Measurements from ENCODE around the gene MUS81.

MUS81 gene

DNA sequence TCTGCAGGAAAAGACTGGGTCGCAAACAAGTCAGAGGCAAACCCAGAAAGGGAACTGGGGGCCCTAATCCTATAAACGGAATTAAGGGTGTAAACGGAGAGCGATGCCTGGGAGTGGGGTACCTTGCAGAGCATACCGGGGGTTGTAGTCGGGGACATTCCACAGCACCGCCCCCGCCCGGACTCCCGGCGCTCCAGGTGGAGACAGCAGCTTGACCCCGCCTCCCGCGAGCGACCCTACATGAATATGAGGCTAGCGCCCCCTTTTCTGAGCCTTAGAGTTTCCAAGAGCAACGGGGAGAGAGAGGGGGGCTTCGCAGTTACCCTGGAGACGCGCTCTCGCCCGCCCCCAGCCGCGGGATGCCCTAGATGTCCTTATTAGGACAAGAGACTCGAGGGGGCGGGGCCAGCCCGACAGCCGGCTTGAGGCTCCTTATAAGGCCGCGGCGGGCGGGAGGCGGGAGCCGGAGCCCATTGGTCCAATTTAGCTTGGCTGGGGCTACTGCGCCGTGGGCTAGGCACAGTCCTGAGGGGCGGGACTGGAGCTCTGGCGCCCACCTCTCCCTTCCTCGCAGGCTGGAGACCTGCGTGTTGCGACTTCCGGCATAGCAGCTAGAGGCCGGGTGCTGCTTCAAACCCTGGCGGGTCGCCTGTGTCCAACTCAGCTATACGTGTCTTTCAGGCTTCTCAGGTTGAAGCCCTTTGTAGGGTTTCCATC, 980 bp upstream of the MUS81 start:
- TF ChIP-seq, protein P1, sequence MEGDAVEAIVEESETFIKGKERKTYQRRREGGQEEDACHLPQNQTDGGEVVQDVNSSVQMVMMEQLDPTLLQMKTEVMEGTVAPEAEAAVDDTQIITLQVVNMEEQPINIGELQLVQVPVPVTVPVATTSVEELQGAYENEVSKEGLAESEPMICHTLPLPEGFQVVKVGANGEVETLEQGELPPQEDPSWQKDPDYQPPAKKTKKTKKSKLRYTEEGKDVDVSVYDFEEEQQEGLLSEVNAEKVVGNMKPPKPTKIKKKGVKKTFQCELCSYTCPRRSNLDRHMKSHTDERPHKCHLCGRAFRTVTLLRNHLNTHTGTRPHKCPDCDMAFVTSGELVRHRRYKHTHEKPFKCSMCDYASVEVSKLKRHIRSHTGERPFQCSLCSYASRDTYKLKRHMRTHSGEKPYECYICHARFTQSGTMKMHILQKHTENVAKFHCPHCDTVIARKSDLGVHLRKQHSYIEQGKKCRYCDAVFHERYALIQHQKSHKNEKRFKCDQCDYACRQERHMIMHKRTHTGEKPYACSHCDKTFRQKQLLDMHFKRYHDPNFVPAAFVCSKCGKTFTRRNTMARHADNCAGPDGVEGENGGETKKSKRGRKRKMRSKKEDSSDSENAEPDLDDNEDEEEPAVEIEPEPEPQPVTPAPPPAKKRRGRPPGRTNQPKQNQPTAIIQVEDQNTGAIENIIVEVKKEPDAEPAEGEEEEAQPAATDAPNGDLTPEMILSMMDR (IDR thresholded peaks at IDR 0.05; ENCODE audit: low read depth, low read length), result no peak
- H3K4me3 ChIP-seq (ENCODE audit: low read depth, low read length), result peak overlapping the region; percentile 91

DNA sequence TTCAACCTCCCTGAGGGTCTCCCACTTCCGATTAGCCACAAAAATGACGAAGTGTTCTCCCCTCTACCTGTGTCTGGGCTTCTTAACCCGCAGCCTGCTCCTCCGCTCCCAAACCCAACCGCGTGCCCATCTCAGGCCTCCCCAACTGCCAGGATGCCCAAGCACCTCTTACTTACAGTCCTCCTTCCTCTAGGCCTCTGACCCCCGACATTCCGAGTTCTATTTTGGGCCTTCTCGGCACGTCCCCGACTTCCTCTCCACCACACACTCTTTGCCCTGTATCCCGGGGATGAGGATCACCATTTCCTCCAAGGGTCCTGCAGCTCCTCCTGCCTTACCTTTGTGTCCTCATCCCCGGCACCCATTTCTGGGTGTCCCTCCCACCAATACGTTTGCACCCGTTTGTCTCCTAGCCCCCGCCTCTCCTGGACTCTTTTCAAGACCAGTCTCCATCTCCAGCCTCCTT, 388 bp upstream of the MUS81 start:
- TF ChIP-seq, protein P1 (IDR thresholded peaks at IDR 0.05; ENCODE audit: low read depth, low read length), result no peak
- H3K4me3 ChIP-seq (ENCODE audit: low read depth, low read length), result peak overlapping the region; percentile 91

DNA sequence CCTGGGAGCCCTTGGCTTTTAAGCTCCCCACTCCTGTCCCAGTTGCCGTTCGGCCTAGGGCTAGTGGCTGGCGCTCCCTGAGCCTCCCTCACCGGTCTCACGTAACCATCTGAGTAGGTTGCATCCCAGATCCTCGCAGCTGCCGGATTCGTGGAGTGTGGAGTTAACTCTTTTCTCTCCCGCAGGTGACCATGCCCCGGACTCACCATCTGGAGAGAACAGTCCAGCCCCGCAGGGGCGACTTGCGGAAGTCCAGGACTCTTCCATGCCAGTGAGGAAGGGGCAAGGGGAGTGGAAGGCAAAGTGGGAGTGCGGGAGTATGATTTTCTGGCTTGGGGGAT, 902 bp downstream of the MUS81 start:
- TF ChIP-seq, protein P1 (IDR thresholded peaks at IDR 0.05; ENCODE audit: low read depth, low read length), result no peak
- H3K4me3 ChIP-seq (ENCODE audit: low read depth, low read length), result peak overlapping the region; percentile 91

DNA sequence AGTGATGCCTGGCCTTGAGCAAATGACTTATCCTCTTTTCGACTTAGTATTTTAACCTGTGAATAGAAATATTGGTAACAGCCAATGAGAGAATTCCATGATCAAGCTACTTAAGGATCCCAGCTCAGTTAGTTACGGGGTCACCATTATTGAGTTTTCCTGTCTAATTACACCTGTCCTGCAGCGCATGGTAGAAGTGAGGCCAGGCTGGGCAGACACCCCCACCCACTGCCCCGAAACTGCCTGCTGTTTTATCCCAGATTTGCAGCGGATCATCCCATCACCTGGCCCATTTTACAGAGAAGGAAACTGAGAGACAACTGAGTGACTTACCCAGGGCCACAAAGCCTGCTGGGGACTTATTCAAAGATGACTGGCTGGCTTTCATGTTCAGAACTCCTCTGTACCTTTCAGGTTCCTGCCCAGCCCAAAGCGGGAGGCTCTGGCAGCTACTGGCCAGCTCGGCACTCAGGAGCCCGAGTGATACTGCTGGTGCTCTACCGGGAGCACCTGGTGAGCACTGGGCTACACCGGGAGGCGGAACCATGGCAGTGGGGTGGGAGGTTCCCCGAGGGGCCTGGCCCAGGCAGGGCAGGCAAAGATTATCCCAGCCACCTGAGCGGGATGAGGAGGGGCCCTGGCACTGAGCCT, 1.4 kb downstream of the MUS81 start:
- TF ChIP-seq, protein P1 (IDR thresholded peaks at IDR 0.05; ENCODE audit: low read depth, low read length), result no peak
- H3K4me3 ChIP-seq (ENCODE audit: low read depth, low read length), result peak overlapping the region; percentile 91

DNA sequence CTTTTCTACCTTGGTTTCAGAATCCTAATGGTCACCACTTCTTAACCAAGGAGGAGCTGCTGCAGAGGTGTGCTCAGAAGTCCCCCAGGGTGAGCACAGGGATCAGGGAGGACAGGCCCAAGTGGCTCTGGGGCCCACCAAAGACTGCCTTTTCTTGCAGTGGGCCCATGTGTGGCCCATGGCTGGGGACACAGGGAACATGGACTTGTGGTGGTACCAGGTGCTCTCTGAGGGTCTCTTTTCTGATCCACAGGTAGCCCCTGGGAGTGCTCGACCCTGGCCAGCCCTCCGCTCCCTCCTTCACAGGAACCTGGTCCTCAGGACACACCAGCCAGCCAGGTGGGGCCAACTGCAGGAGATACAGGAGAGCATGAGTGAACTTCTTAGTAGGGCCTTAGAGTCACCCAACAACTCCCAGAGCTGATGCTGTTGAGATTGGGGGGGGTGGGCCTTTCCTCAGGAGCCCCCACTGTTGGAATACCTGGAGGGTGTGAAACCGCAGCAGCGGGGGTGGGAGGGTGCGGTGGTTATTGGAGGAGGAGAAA, 2.0 kb downstream of the MUS81 start:
- TF ChIP-seq, protein P1 (IDR thresholded peaks at IDR 0.05; ENCODE audit: low read depth, low read length), result no peak
- no peak overlapping the region; the same call in 1 of the 2 replicates for H3K4me3 ChIP-seq (ENCODE audit: low read depth, low read length)

DNA sequence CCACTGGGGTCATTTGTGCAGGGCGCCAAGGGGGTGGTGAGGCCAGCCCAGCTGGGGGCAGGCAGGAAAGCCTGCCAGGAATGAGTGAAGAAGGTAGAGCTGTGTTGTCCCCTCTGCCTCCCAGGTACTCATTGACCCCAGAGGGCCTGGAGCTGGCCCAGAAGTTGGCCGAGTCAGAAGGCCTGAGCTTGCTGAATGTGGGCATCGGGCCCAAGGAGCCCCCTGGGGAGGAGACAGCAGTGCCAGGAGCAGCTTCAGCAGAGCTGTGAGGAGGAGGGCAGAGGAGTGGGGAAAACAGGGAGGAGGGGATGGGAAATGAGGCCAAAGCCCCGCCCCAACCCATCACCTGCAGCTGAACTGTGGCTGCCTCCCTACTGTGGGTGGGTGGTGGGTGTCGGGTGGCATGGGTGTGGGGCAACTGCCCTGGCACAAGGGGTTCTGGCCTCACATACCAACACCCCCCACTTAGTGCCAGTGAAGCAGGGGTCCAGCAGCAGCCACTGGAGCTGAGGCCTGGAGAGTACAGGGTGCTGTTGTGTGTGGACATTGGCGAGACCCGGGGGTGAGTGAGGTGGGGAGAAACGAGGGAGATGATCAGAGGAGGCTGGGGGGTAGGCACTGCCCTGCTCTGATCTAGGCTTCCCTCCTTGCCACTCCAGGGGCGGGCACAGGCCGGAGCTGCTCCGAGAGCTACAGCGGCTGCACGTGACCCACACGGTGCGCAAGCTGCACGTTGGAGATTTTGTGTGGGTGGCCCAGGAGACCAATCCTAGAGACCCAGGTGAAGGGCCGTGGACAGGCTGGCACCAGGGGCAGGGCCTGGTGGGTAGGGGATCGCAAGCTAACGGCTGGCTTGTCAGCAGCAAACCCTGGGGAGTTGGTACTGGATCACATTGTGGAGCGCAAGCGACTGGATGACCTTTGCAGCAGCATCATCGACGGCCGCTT, 3.0 kb downstream of the MUS81 start:
- TF ChIP-seq, protein P1 (IDR thresholded peaks at IDR 0.05; ENCODE audit: low read depth, low read length), result no peak
- no peak overlapping the region for H3K4me3 ChIP-seq (ENCODE audit: low read depth, low read length)
